K562 (cell line): ENCODE results near the gene NDFIP2. TPM values are rescaled to one million over a fixed set of nuclear protein-coding genes. Genes with fewer than 3 reads are reported as not detected.

Experiments used
- ATAC-seq: fragments of 200-7000 bp; cut with Tn5 transposase; 3 replicates; pipeline ENCODE4 v1.9.1; 2020; ENCODE audit warnings: moderate library complexity
- BruUV-seq: library from RNA; stranded (reverse); fragments of 400-500 nt; replicated peaks from 2 replicates; lab custom pipeline; 2021; lab: Mats Ljungman, UMichigan
- CTCF ChIA-PET: fragments of 300-600 bp; formaldehyde crosslinking; extraction: SDS; loops from one replicate; lab custom pipeline; 2021; ENCODE audit warnings: low intra/inter-chr PET ratio; lab: Yijun Ruan, JAX
- POLR2A ChIA-PET: fragments of 300-600, 350-650 bp; sonication (Branson Sonifier 250); formaldehyde crosslinking; extraction: SDS; loops from one replicate; lab custom pipeline; 2021; ENCODE audit warnings: antibody characterized with exemption, inconsistent platforms; lab: Yijun Ruan, JAX
- DNase-seq, 4 experiments: peaks; one replicate each; pipeline versions ENCODE4 v3.0.0 to v3.0.0-alpha.2; 2011 to 2018; ENCODE audit warnings: low spot score in 3 of 4, mixed read lengths in 3 of 4; ENCODE audit errors: extremely low read depth in 1 of 4
- FAIRE-seq: peaks from 2 replicates; lab custom pipeline; 2011; peaks lifted over from hg19 to GRCh38; lab: Jason Lieb, UNC
- H2AFZ ChIP-seq: 2 replicates; pipeline ENCODE4 v1.6.0; 2011; ENCODE audit warnings: low read depth, low read length, control low read depth, inconsistent platforms
- H3K27ac ChIP-seq: fragments of 200-600 bp; 3 replicates; pipeline ENCODE4 v1.8.0; 2011; ENCODE audit warnings: low read depth, mild to moderate bottlenecking, control low read depth, inconsistent platforms, low read length, moderate library complexity, mixed read lengths; ENCODE audit errors: extremely low read depth
- H3K27me3 ChIP-seq, 2 experiments: fragments of 300-600 bp in 1 of 2; 2 replicates in 1 of 2; 3 replicates in 1 of 2; pipeline versions ENCODE4 v1.6.0 to v1.8.0; 2011; ENCODE audit warnings: inconsistent platforms in 2 of 2, low read length in 2 of 2, mild to moderate bottlenecking in 1 of 2, mixed read lengths in 1 of 2, moderate library complexity in 1 of 2; ENCODE audit not compliant: control insufficient read depth in 2 of 2, insufficient read depth in 2 of 2
- H3K36me3 ChIP-seq: fragments of 300-600 bp; 3 replicates; pipeline ENCODE4 v1.8.0; 2011; ENCODE audit warnings: mild to moderate bottlenecking, low read length, inconsistent platforms; ENCODE audit not compliant: control insufficient read depth, insufficient read depth
- H3K4me1 ChIP-seq, 2 experiments: fragments of 200-600 bp in 1 of 2; replicated peaks in 1 of 2; 2 replicates in 1 of 2; 3 replicates in 1 of 2; pipeline versions ENCODE4 v1.5.1 to v1.8.0; 2011; ENCODE audit warnings: inconsistent platforms in 2 of 2, low read length in 2 of 2, mild to moderate bottlenecking in 1 of 2, mixed read lengths in 1 of 2, moderate library complexity in 1 of 2; ENCODE audit not compliant: control insufficient read depth in 2 of 2, insufficient read depth in 2 of 2
- H3K4me2 ChIP-seq: 2 replicates; pipeline ENCODE4 v1.6.1; 2011; ENCODE audit warnings: low read length, control low read depth, inconsistent platforms, mixed read lengths; ENCODE audit not compliant: insufficient read depth
- H3K4me3 ChIP-seq: fragments of 200-600 bp; sonication (generic), shearing (Covaris generic); 2 replicates; pipeline ENCODE4 v1.5.1; 2016; ENCODE audit warnings: control low read depth, inconsistent platforms
- H3K79me2 ChIP-seq: fragments of 200-600 bp; 3 replicates; pipeline ENCODE4 v1.8.0; 2011; ENCODE audit warnings: low read length, inconsistent platforms; ENCODE audit not compliant: control insufficient read depth, insufficient read depth
- H3K9ac ChIP-seq, 2 experiments: 2 replicates each; pipeline versions ENCODE4 v1.6.0 to v1.6.1; 2011; ENCODE audit warnings: low read depth in 2 of 2, low read length in 2 of 2, control low read depth in 1 of 2, inconsistent platforms in 1 of 2, mild to moderate bottlenecking in 1 of 2, mixed read lengths in 1 of 2; ENCODE audit not compliant: insufficient read depth in 1 of 2
- H3K9me1 ChIP-seq: one replicate; pipeline ENCODE4 v1.6.0; 2011; ENCODE audit warnings: inconsistent platforms, mild to moderate bottlenecking, low read length, moderate library complexity; ENCODE audit not compliant: control insufficient read depth, insufficient read depth
- H3K9me3 ChIP-seq: replicated peaks from 2 replicates; pipeline ENCODE4 v1.5.1; 2011; ENCODE audit warnings: low read depth, low read length, inconsistent platforms; ENCODE audit not compliant: control insufficient read depth, insufficient read depth
- H4K20me1 ChIP-seq: replicated peaks from 2 replicates; pipeline ENCODE4 v1.6.1; 2011; ENCODE audit warnings: low read length, inconsistent platforms, mixed read lengths; ENCODE audit not compliant: control insufficient read depth, insufficient read depth
- ERF ChIP-seq: fragments of 450-650 bp; formaldehyde crosslinking; IDR thresholded peaks from 2 replicates; pipeline ENCODE4 v1.4.0; 2020; ENCODE audit warnings: mild to moderate bottlenecking, mixed read lengths
- KDM4B ChIP-seq, 2 experiments: fragments of 450-650 bp in 1 of 2; sonication (generic) in 1 of 2; IDR thresholded peaks; 2 replicates each; pipeline ENCODE4 v1.6.1; 2016 to 2017; ENCODE audit warnings: borderline replicate concordance in 2 of 2, antibody characterized with exemption in 1 of 2, low read depth in 1 of 2, mild to moderate bottlenecking in 1 of 2
- RBBP5 ChIP-seq: fragments of 200-600 bp; sonication (generic); IDR thresholded peaks from 2 replicates; pipeline ENCODE4 v1.6.1; 2012; ENCODE audit warnings: borderline replicate concordance, mild to moderate bottlenecking, low read length, control low read depth, inconsistent platforms; ENCODE audit not compliant: insufficient read depth, poor library complexity, severe bottlenecking
- TARDBP ChIP-seq: fragments of 450-650 bp; IDR thresholded peaks from 2 replicates; pipeline ENCODE4 v1.6.1; 2016
- TEAD1 ChIP-seq, 2 experiments: fragments of 450-650 bp in 1 of 2; sonication (generic) in 1 of 2; formaldehyde crosslinking; IDR thresholded peaks; 2 replicates each; pipeline versions ENCODE4 v1.4.0 to v1.8.0; 2020 to 2022; ENCODE audit warnings: mild to moderate bottlenecking in 2 of 2, missing genetic modification reagents in 1 of 2
- ZNF280A ChIP-seq: fragments of 450-650 bp; IDR thresholded peaks from 2 replicates; pipeline ENCODE4 v1.6.1; 2018; ENCODE audit warnings: mild to moderate bottlenecking, low read depth; ENCODE audit not compliant: partially characterized antibody
- ZNF79 ChIP-seq: fragments of 250-450 bp; sonication (Bioruptor Pico); IDR thresholded peaks from 2 replicates; pipeline ENCODE4 v1.4.0; 2020; ENCODE audit warnings: low read depth, mild to moderate bottlenecking, moderate library complexity
- WGBS: fragments of 100-300 bp; shearing (Covaris generic); methylation state at CpG from one replicate; pipeline ENCODE4 v1.1.6; 2016; ENCODE audit warnings: low coverage, mixed read lengths; ENCODE audit not compliant: insufficient coverage; ENCODE audit errors: missing lambda C conversion rate; 5-methylcytosine and 5-hydroxymethylcytosine counted together
- in situ Hi-C: fragments of 300-500 bp; cut with MboI; formaldehyde crosslinking; loops from 4 replicates; pipeline ENCODE4 v1.15.0; 2018; ENCODE audit warnings: inconsistent platforms, mixed read lengths
- intact Hi-C: fragments of 100-400 bp; cut with micrococcal nuclease; formaldehyde crosslinking; loops from 2 replicates; pipeline ENCODE4 v1.14.2; 2022
- polyA plus RNA-seq, 8 experiments: library from polyadenylated mRNA; depleted of rRNA in 4 of 8; stranded (reverse) in 5 of 8; unstranded in 3 of 8; fragments of >200 nt; fragmentation: Nextera tagmentation in 2 of 8; fragmentation: Illumina TruSeq in 1 of 8; extraction: Ambion mirVana in 2 of 8; extraction: Trizol in 1 of 8; gene quantifications; 2 replicates each; pipeline versions ENCODE4 v1.2.1 to v1.2.3, GENCODE V29; 2011 to 2014; ENCODE audit warnings: inconsistent platforms in 1 of 8, missing spikeins in 1 of 8
- total RNA-seq, 7 experiments: library from RNA; depleted of rRNA in 6 of 7; stranded (reverse); fragments of >200 nt in 6 of 7; fragmentation: Illumina TruSeq in 2 of 7; extraction: Trizol in 2 of 7; gene quantifications; 2 replicates each; pipeline versions ENCODE4 v1.2.1 to v1.2.3, GENCODE V29; 2011 to 2021; ENCODE audit warnings: low replicate concordance in 1 of 7

NDFIP2 gene
- total and polyA plus RNA-seq, 9 of the 15 experiments (the other 6 are each of a cell fraction or from before 2014, with no cell fraction given): 13.4 to 54.4 (median 27.8) TPM

GRCh38 chr13:79445968-79446645, 34.8 kb upstream of the NDFIP2 start:
- Histone ChIP-seq H3K9me3 (no peaks in the 10 kb centered on the region), H3K27ac (no peak overlapping the region), H3K27me3 (no peaks in the 10 kb centered on the region), H3K36me3 (no peaks in the 10 kb centered on the region), H3K9ac (no peak overlapping the region), H3K4me2 (no peak overlapping the region), H4K20me1 (no peaks in the 10 kb centered on the region), H3K79me2 (no peaks in the 10 kb centered on the region), H2AFZ (peak overlapping the region; percentile 59; the same call in 1 of the 2 replicates), H3K4me1 (peaks cover 0 to 3% of the 10 kb centered on the region in 2 experiments; a peak in 3 of 5 replicates), H3K4me3 (no peak overlapping the region), H3K9me1 (no peaks in the 10 kb centered on the region)
- no peak; the same call in 2 of the 3 replicates for ATAC-seq
- FAIRE-seq: no peak
- ChIA-PET POLR2A (interaction anchor here (1.0 kb wide), 1 partner anchor 13 kb away, joined by 3 read pairs; no protein-coding TSS in a partner anchor), CTCF (no interaction called here)
- in situ Hi-C loops: loop anchor here (25.0 kb wide), 1 partner anchor 891 kb away; the partner anchor contains the start of gene SPRY2
- intact Hi-C loops: no loop called here
- 34% methylated on average over 6 of the region's 11 CpGs for WGBS
- DNase-seq: no peak
- no TSS peak for BruUV-seq
- TF ChIP-seq RBBP5 (no peak), TARDBP (no peak), ZNF79 (peak; percentile 45; the same call in 1 of the 2 replicates), KDM4B (IDR thresholded peaks at IDR 0.05; ENCODE audit: borderline replicate concordance in 2 of 2, low read depth in 1 of 2) (no peak)

GRCh38 chr13:79447141-79447540, 33.8 kb upstream of the NDFIP2 start:
- DNase-seq (no peak), ATAC-seq (no peak), FAIRE-seq (no peak)
- POLR2A ChIA-PET: no interaction called here
- H3K4me2 ChIP-seq: no peak overlapping the region
- no peaks in the 10 kb centered on the region for H3K9me1 ChIP-seq
- H3K4me3 ChIP-seq: no peak overlapping the region
- H3K27me3 ChIP-seq: no peaks in the 10 kb centered on the region
- intact Hi-C loops: no loop called here
- H3K4me1 ChIP-seq: peaks cover 0 to 11% of the 10 kb centered on the region in 2 experiments; a peak in 3 of 5 replicates
- in situ Hi-C loops: loop anchor here (25.0 kb wide), 1 partner anchor 890 kb away; the partner anchor contains the start of gene SPRY2
- no TSS peak for BruUV-seq
- no peak overlapping the region for H3K27ac ChIP-seq
- no peak overlapping the region for H2AFZ ChIP-seq
- no peaks in the 10 kb centered on the region for H3K36me3 ChIP-seq
- CTCF ChIA-PET: no interaction called here
- no peaks in the 10 kb centered on the region for H4K20me1 ChIP-seq
- no peak overlapping the region for H3K9ac ChIP-seq
- 57% methylated on average over 3 of the region's 4 CpGs for WGBS
- no peaks in the 10 kb centered on the region for H3K9me3 ChIP-seq
- H3K79me2 ChIP-seq: no peaks in the 10 kb centered on the region
- TF ChIP-seq ZNF280A: no peak
- no peak for TF ChIP-seq ERF (CRISPR knock-in tag)
- TF ChIP-seq TEAD1 (CRISPR knock-in tag; IDR thresholded peaks at IDR 0.05): no peak
